Right cardiac atrium (tissue), 5 donors: Measurements from ENCODE around the gene LIMK2. TPM values are rescaled to one million over a fixed set of nuclear protein-coding genes. Genes with fewer than 3 reads are reported as not detected.
"Not testable (repeated sequence)": the region's sequence is repeated elsewhere in the genome, so short reads cannot be mapped to it uniquely, and the experiment has no call there.

ENCODE experiments used
- ATAC-seq, 2 donors: fragments of 200-7000 bp; cut with Tn5 transposase; one replicate each; pipeline versions ENCODE4 v1.8.0 to v1.9.1; 2020; ENCODE audit warnings: moderate library complexity in 2 of 2, mild to moderate bottlenecking in 1 of 2
- DNase-seq, 3 donors: peaks; one replicate each; pipeline ENCODE4 v3.0.0-alpha.2; 2020
- H3K27ac ChIP-seq: one replicate; pipeline ENCODE4 v1.5.1; 2013; ENCODE audit warnings: mild to moderate bottlenecking, low read length, control low read depth, moderate library complexity
- H3K27me3 ChIP-seq: one replicate; pipeline ENCODE4 v1.6.1; 2013; ENCODE audit not compliant: control insufficient read depth, insufficient read depth
- H3K4me1 ChIP-seq: one replicate; pipeline ENCODE4 v1.6.1; 2013; ENCODE audit warnings: low read length; ENCODE audit not compliant: control insufficient read depth, insufficient read depth
- H3K4me3 ChIP-seq: one replicate; pipeline ENCODE4 v1.5.1; 2013; ENCODE audit warnings: low read length, control low read depth
- H3K9me3 ChIP-seq: one replicate; pipeline ENCODE4 v1.6.1; 2013; ENCODE audit warnings: low read length; ENCODE audit not compliant: control insufficient read depth
- whole genome bisulfite sequencing: extraction: QIAGEN DNeasy Blood & Tissue Kit; methylation state at CpG from one replicate; pipeline ENCODE4 v1.1.7; 2013; 5-methylcytosine and 5-hydroxymethylcytosine counted together
- intact Hi-C, 4 donors: fragments of 100-400 bp; cut with DNase I; formaldehyde crosslinking; loops; one replicate each; pipeline versions ENCODE4 v1.11.0 to v1.14.0; 2022 to 2023
- polyA plus RNA-seq: library from polyadenylated mRNA; stranded (reverse); fragments of 200-250 nt; gene quantifications from one replicate; pipeline ENCODE4 v1.2.3, GENCODE V29; 2013
- total RNA-seq, 4 donors: library from RNA; stranded (reverse); fragmentation: NEBNext Ultra II Directional; extraction: Animal tissue kit (Norgen Biotek cat#: 25700); gene quantifications; one replicate each; pipeline ENCODE4 v1.2.1, GENCODE V29; 2021
- donor health status: healthy with polysubstance abuse.
- donor health status: DM: no; HTN: yes; CAD: no.
- donor health status: DM: no; HTN: no; CAD: no.
- donor health status: DM: no; HTN: yes; CAD: no; lungs with severe emphysema.
- donor health status: DM: yes; HTN: yes; CAD: no.

Gene LIMK2
- total and polyA plus RNA-seq, 5 donors: 6.5 to 12.1 (median 10.2) TPM

DNA sequence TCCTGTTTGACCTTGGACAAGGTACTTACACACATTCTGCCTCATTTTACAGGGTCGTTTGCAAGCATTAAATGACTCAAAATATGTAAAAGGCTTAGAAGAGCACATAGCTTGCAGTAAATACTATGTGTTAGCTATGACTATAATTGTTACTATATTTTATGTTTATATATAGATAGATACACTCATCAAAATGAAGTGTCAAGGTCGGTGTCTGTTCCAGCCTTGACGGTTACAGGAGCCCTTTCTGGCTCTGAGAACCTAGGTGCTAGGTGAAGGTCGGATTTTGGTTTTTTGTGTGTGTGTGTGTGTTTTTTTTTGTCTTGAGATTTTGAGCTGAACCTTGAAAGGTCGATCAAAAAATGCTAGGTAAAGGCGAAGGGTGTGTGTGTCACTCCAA, 24.5 kb upstream of the LIMK2 start:
- no peaks in the 10 kb centered on the region for H3K4me1 ChIP-seq
- WGBS: 79% methylated on average over 6 of the region's 6 CpGs
- H3K27me3 ChIP-seq: no peaks in the 10 kb centered on the region
- no peak overlapping the region for H3K4me3 ChIP-seq
- ATAC-seq (no peak), DNase-seq (no peak)
- H3K27ac ChIP-seq: no peak overlapping the region
- intact Hi-C loops: no loop called here
- no peaks in the 10 kb centered on the region for H3K9me3 ChIP-seq

- 68% methylated on average over 2 of the region's 2 CpGs for WGBS
- no peak for DNase-seq
- intact Hi-C loops: no loop called here
These were observed 19.6 kb upstream of the LIMK2 start for GRCh38 chr22:31192513-31192912.

GRCh38 chr22:31193092-31193491, 19.0 kb upstream of the LIMK2 start:
- Histone ChIP-seq H3K9me3 (no peaks in the 10 kb centered on the region), H3K4me1 (no peaks in the 10 kb centered on the region), H3K27ac (no peak overlapping the region), H3K27me3 (no peaks in the 10 kb centered on the region), H3K4me3 (no peak overlapping the region)
- ATAC-seq: no peak
- WGBS: 69% methylated on average over 3 of the region's 3 CpGs
- DNase-seq: no peak
- intact Hi-C loops: no loop called here

More at GRCh38 chr22:31192513-31192912, 19.6 kb upstream of the LIMK2 start:
- Histone ChIP-seq H3K27ac (no peak overlapping the region), H3K4me3 (no peak overlapping the region), H3K27me3 (no peaks in the 10 kb centered on the region), H3K9me3 (no peaks in the 10 kb centered on the region), H3K4me1 (no peaks in the 10 kb centered on the region)
- no peak for ATAC-seq

- intact Hi-C loops, H3K27me3 ChIP-seq, H3K27ac ChIP-seq, H3K4me3 ChIP-seq, ATAC-seq, H3K9me3 ChIP-seq, DNase-seq, H3K4me1 ChIP-seq: not testable (repeated sequence)
- 92% methylated on average over 5 of the region's 5 CpGs for WGBS
These were observed 17.4 kb upstream of the LIMK2 start for GRCh38 chr22:31194681-31195080.

GRCh38 chr22:31199187-31199586, 12.9 kb upstream of the LIMK2 start:
- H3K4me3 ChIP-seq: no peak overlapping the region
- no peaks in the 10 kb centered on the region for H3K4me1 ChIP-seq
- H3K9me3 ChIP-seq: no peaks in the 10 kb centered on the region
- H3K27ac ChIP-seq: no peak overlapping the region
- ATAC-seq (no peak), DNase-seq (no peak)
- 96% methylated on average over 3 of the region's 3 CpGs for WGBS
- intact Hi-C loops: no loop called here
- H3K27me3 ChIP-seq: no peaks in the 10 kb centered on the region

- 80% methylated on average over 8 of the region's 8 CpGs for WGBS
- peak; percentile 44 to 60 for ATAC-seq
These were observed 7.6 kb upstream of the LIMK2 start for GRCh38 chr22:31204352-31204984.

DNA sequence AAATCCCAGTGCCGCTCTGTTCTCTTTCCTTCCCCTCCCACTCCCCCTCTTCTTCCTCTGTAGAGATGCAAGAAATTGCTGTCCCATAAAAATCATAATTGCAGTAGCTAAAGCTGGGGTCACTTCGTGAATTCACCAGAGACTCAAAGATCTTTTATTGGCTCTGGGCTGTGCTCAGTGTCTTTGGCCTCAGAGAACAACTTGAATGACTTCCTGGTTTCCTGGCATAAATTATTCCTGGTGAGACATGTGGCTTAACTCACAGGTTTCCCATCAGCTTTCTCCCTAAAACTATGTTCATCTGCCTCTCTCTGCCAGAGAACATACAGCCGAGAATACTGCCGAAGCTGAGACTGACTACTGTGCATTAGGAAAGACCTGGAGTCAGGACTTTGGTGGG, 7.0 kb upstream of the LIMK2 start:
- WGBS: 61% methylated on average over 4 of the region's 4 CpGs
- intact Hi-C loops, H3K27ac ChIP-seq: not testable (repeated sequence)

More at GRCh38 chr22:31204352-31204984, 7.6 kb upstream of the LIMK2 start:
- H3K4me3 ChIP-seq, H3K4me1 ChIP-seq, H3K9me3 ChIP-seq, H3K27ac ChIP-seq, DNase-seq, H3K27me3 ChIP-seq, intact Hi-C loops: not testable (repeated sequence)

GRCh38 chr22:31206460-31206859, 5.6 kb upstream of the LIMK2 start:
- H3K4me3 ChIP-seq, ATAC-seq, H3K27me3 ChIP-seq, intact Hi-C loops, DNase-seq, H3K9me3 ChIP-seq, H3K4me1 ChIP-seq: not testable (repeated sequence)
- 68% methylated on average over 3 of the region's 3 CpGs for WGBS
- H3K27ac ChIP-seq: peak overlapping the region; percentile 24

More for the DNA sequence above, 7.0 kb upstream of the LIMK2 start:
- not testable (repeated sequence) for ATAC-seq, H3K27me3 ChIP-seq, H3K9me3 ChIP-seq, H3K4me3 ChIP-seq, DNase-seq, H3K4me1 ChIP-seq

DNA sequence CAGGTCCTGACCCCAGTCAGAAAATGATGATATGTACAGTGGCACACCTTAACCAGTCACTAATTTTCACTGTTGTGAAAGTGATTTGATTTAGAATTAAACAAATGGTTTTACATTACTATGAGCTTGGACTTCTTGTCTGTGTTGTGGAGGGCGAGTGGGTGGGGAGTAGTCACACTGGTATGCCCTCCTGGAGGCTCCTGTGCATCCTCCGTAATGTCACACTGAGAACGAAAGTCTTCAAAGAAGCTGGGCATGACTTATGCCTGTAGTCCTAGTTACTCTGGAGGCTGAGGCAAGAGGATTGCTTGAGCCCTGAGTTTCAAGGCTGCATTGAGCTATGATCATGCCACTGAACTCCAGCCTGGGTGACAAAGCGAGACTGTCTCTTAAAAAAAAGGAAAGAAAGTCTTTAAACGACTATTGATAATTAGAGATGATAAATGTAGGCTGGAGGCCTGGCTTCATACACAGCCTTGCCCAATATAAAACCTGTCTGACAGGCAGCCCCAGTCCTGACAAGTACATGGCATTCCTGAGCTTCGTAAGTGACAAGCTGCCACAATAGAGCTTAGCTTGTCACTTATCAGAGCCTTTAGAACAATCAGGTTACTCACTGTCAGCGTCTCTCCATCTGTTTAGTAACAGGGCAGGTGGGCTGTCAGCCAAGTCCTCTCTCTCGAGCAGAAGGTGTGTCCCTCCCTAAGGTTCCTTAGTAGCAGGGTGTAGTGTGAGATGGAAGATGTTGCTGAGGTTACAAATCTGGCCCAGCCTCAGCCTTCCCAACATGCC, 5.0 kb upstream of the LIMK2 start:
- Histone ChIP-seq H3K27me3 (no peaks in the 10 kb centered on the region), H3K4me3 (no peak overlapping the region), H3K4me1 (peaks cover 8% of the 10 kb centered on the region), H3K27ac (no peak overlapping the region), H3K9me3 (no peaks in the 10 kb centered on the region)
- peak in 1 of 2 donors; percentile 4 for ATAC-seq
- peak in 2 of 3 donors; percentile 43 to 67 for DNase-seq
- intact Hi-C loops: no loop called here
- 61% methylated on average over 8 of the region's 8 CpGs for WGBS

GRCh38 chr22:31210556-31211421, 1.3 kb upstream of the LIMK2 start:
- 57% methylated on average over 8 of the region's 8 CpGs for WGBS
- intact Hi-C loops: loop anchor here in 1 of 4 donors (5.0 kb wide), 1 partner anchor 62 kb away; no protein-coding TSS in a partner anchor
- Histone ChIP-seq H3K27ac (peak overlapping the region; percentile 82), H3K4me1 (peaks cover 8% of the 10 kb centered on the region), H3K9me3 (no peaks in the 10 kb centered on the region), H3K4me3 (no peak overlapping the region), H3K27me3 (no peaks in the 10 kb centered on the region)
- DNase-seq (peak in 2 of 3 donors; percentile 47 to 50), ATAC-seq (peak; percentile 14 to 68)
